HG02884 (cell line): Measurements from ENCODE around the gene STT3A.

Source experiments
- ATAC-seq: cut with Tn5 transposase; IDR thresholded peaks from one replicate; pipeline ENCODE4 v1.9.1; 2021; ENCODE audit warnings: mild to moderate bottlenecking, moderate library complexity; ENCODE audit not compliant: unreplicated experiment

Gene STT3A

GRCh38 chr11:125649465-125650166 is 57.0 kb downstream of the STT3A start:
- ATAC-seq, result no peak

- no peak for ATAC-seq
These were observed 70.0 kb downstream of the STT3A start for GRCh38 chr11:125662689-125663088.

GRCh38 chr11:125663910-125664309 is 71.3 kb downstream of the STT3A start:
- no peak for ATAC-seq

- ATAC-seq, result no peak
These were observed 74.5 kb downstream of the STT3A start for GRCh38 chr11:125667151-125667550.

- ATAC-seq, result no peak
These were observed 77.5 kb downstream of the STT3A start for GRCh38 chr11:125670172-125670571.

GRCh38 chr11:125671561-125671960 is 78.9 kb downstream of the STT3A start:
- ATAC-seq, result no peak
